BLaER1 (cell line): ENCODE measurements around the gene NHLRC4.

Experiments used
- H3K27ac ChIP-seq: shearing (Covaris generic); formaldehyde crosslinking; 2 replicates; pipeline ENCODE4 v1.8.1; 2022
- H3K27me3 ChIP-seq: shearing (Covaris generic); formaldehyde crosslinking; 2 replicates; pipeline ENCODE4 v1.8.1; 2022
- H3K36me3 ChIP-seq: shearing (Covaris generic); formaldehyde crosslinking; 2 replicates; pipeline ENCODE4 v1.8.1; 2022
- H3K4me1 ChIP-seq: shearing (Covaris generic); formaldehyde crosslinking; 2 replicates; pipeline ENCODE4 v1.8.1; 2022
- H3K4me2 ChIP-seq: shearing (Covaris generic); formaldehyde crosslinking; 2 replicates; pipeline ENCODE4 v1.8.1; 2022
- H3K4me3 ChIP-seq: shearing (Covaris generic); formaldehyde crosslinking; 2 replicates; pipeline ENCODE4 v1.8.1; 2022
- H3K9ac ChIP-seq: shearing (Covaris generic); formaldehyde crosslinking; 2 replicates; pipeline ENCODE4 v1.8.1; 2022
- H3K9me3 ChIP-seq: shearing (Covaris generic); formaldehyde crosslinking; 2 replicates; pipeline ENCODE4 v1.8.1; 2022
- H4K20me1 ChIP-seq: shearing (Covaris generic); formaldehyde crosslinking; 2 replicates; pipeline ENCODE4 v1.8.1; 2022
- Cebpa-rat ChIP-seq: shearing (Covaris generic); IDR thresholded peaks from 2 replicates; pipeline ENCODE4 v1.8.1; 2022

NHLRC4 gene

DNA sequence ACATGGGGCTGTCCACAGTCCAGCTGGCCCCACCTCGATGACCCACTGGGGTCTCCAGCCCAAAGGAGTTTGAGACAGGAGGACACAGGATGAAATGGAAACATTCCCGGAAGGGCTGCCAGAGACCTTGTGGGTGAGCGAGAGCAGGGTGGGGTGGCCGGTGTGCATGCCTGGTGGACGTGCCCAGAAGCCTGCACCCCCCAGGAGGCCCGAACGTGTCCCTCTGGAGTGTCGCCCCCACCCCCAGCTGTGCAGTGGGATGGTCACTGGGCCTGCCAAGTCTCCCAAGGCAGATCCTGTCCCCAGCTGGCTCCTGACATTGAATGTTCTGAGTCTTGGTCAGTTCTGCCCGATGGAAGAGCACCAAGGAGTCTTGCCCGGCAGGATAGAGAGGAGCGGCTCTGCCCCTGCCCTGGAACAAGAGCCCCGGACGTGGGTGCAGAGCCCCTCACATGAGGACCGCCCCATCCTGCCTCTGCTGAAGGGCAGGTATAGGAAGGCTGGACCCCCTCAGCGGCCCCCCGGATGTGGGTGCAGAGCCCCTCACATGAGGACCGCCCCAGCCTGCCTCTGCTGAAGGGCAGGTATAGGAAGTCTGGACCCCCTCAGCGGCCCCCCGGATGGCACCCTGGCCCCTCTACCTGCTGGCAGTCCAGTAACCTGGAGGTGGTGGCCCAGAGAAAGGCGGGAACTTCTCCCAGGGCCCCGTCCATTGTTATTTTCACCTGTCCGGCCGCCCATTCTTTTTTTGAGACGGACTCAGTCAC lies 42.3 kb upstream of the NHLRC4 start:
- no peak for TF ChIP-seq Cebpa-rat
- Histone ChIP-seq H3K9me3 (no peaks in the 10 kb centered on the region), H4K20me1 (peaks cover 73% of the 10 kb centered on the region), H3K9ac (no peak overlapping the region), H3K4me2 (peak overlapping the region; percentile 97; the same call in 1 of the 2 replicates), H3K4me3 (no peak overlapping the region), H3K27me3 (no peaks in the 10 kb centered on the region), H3K36me3 (peaks cover 48% of the 10 kb centered on the region), H3K27ac (peak overlapping the region; percentile 42), H3K4me1 (peaks cover 78% of the 10 kb centered on the region)

- H3K27me3 ChIP-seq = no peaks in the 10 kb centered on the region
- H4K20me1 ChIP-seq = peaks cover 73% of the 10 kb centered on the region
- H3K9ac ChIP-seq = peak overlapping the region; percentile 92
- H3K4me1 ChIP-seq = peaks cover 78% of the 10 kb centered on the region
- no peak overlapping the region for H3K4me3 ChIP-seq
- H3K4me2 ChIP-seq = peak overlapping the region; percentile 97
- H3K27ac ChIP-seq = peak overlapping the region; percentile 95
- no peak for TF ChIP-seq Cebpa-rat
- H3K9me3 ChIP-seq = no peaks in the 10 kb centered on the region
- H3K36me3 ChIP-seq = peaks cover 53% of the 10 kb centered on the region
These were observed 41.7 kb upstream of the NHLRC4 start for GRCh38 chr16:525123-525519.

DNA sequence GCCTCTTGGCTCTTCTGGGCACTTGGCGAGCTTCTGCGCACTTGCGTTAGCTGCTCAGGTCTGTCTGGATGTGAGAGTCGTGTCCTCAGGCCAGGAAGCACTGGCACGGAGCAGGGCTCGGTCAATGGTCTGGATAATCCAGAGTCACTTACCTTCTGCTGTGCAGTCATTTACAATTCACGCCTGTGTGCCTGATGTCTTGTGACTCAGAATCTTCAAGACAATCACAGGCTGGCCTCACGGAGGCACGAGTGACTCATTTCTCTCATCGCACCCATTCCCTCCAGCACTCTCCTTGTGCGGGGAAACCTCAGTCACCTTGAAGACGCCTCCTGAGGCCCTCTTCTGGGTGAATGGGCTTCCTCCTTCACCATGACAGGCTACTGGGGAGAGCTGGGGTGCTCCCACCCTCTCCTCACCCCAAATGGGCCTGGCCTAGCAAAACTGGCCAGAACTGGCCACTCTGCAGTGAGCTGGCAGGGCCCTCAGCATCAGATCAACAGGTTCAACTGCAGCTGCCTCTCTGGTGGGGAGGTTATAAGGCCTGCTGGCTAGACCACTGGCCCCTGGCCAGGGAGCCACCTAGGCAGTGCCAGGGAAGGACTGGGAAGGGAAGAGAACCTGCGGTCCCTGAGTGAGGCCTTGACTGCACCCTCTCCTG lies 41.2 kb upstream of the NHLRC4 start:
- Histone ChIP-seq H3K27ac (peak overlapping the region; percentile 95), H4K20me1 (peaks cover 73% of the 10 kb centered on the region), H3K4me3 (peak overlapping the region; percentile 96), H3K9ac (peak overlapping the region; percentile 92), H3K4me1 (peaks cover 78% of the 10 kb centered on the region), H3K36me3 (peaks cover 53% of the 10 kb centered on the region), H3K9me3 (no peaks in the 10 kb centered on the region), H3K27me3 (no peaks in the 10 kb centered on the region), H3K4me2 (peak overlapping the region; percentile 97)
- TF ChIP-seq Cebpa-rat = no peak

- Histone ChIP-seq H4K20me1 (peaks cover 73% of the 10 kb centered on the region), H3K4me2 (peak overlapping the region; percentile 97), H3K36me3 (peaks cover 53% of the 10 kb centered on the region), H3K27me3 (no peaks in the 10 kb centered on the region), H3K4me1 (peaks cover 75% of the 10 kb centered on the region), H3K27ac (peak overlapping the region; percentile 95), H3K9me3 (no peaks in the 10 kb centered on the region), H3K9ac (peak overlapping the region; percentile 92), H3K4me3 (peak overlapping the region; percentile 96)
- TF ChIP-seq Cebpa-rat = no peak
These were observed 40.4 kb upstream of the NHLRC4 start for GRCh38 chr16:526181-527014.

DNA sequence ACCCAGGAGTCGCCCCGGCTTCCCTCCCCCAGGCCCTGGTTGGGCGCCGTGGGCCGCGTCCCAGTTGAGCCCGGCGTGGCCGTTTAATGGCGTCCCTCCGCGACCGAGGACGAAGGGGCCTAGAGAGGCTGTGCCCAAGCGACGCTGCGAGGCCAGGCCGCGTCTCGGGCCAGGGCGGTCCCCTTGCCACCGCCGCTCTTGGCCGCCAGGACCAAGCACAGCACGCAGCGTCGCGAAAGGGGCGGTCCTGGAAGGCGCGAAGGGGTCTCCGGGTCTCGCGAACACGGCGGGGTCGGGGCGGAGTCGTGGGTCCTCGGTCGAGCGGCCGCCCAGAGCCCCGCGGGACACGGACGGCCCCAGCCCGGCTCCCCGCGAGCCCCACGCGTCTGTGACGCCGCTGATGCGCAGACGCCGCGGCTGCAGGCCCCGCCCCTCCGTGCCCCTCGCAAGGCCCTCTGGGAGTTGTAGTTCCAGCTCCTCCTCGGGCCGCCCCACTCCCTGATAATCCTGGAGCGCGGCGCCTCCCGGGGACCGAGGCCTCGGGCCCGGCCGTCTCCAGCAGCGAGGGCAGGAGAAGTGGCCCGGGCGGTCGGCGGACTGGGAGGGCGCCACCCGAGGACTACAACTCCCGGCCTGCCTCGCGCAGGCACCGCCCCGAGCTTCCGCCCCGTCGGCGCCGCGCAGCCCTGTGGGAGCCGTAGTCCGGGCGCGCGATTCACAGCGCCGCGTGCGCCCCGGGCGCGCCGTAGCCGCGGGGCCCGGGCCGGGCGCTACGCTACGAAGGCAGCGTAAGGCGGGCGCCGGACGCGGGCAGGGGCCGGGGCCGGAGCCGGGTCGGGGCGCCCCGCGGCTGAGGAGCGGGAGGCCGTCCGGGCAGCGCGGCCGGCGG lies 39.5 kb upstream of the NHLRC4 start, which contains the start of gene CAPN15:
TSS of gene CAPN15 (plus strand) at position 698 of the 889 bp plus-strand sequence. CDS start 19,127 bp downstream, outside the sequence.
- peak within 1 kb of the TSS; percentile 95 for H3K27ac ChIP-seq
- H3K9me3 ChIP-seq = no peaks in the 10 kb centered on the region
- H3K27me3 ChIP-seq = no peaks in the 10 kb centered on the region
- H3K9ac ChIP-seq = peak within 1 kb of the TSS; percentile 92
- peak within 1 kb of the TSS; percentile 97 for H3K4me2 ChIP-seq
- H3K36me3 ChIP-seq = peaks cover 56% of the 10 kb centered on the region
- no peak for TF ChIP-seq Cebpa-rat
- peak within 1 kb of the TSS; percentile 96 for H3K4me3 ChIP-seq
- H3K4me1 ChIP-seq = peaks cover 76% of the 10 kb centered on the region
- H4K20me1 ChIP-seq = peaks cover 77% of the 10 kb centered on the region

DNA sequence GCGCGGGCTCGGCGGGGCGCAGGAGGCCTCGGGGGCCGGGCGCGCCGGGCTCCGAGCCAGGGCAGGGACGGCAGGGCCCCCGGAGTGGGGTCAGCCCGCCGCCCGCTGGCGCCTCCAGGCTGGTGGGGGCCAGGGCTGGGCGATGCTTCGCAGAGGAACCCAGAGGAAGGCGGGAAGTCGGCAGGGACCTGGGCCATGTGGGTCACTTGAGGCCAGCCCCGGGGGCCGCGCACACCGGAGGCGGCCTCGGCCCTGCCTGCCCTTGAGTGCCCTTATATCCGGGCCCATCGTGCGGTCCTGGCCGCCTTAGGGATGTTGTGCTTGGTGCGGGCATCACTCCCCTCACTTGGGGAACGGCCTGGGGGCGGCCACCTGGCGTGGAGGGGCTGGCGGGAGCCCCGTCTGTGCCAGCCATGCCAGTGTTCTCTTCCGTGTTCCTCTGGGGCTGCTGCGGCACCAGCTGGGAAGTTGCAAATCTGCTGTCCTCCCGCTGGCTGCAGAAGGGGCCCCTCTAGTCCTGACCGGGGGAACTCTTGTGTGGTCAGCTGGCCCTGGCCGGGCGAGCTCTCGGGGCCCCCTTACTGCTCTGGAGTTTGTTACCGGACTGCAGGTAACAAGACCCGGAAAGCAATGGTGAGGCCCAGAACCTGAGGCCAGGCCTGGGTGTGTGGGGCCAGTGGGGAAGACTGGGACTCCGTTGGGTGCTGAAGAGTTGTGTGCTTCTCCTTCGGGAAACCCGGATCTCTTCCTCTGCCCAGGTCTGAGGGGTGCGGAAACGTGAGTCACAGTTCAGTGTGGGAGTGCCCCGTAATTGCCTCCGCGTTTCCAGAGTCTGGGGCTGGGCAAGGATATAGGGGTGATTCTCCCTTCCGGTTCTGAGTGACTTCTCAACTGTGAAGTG lies 38.4 kb upstream of the NHLRC4 start:
- peak overlapping the region; percentile 92 for H3K9ac ChIP-seq
- H3K27me3 ChIP-seq = no peaks in the 10 kb centered on the region
- H3K4me1 ChIP-seq = peaks cover 69% of the 10 kb centered on the region
- H3K4me2 ChIP-seq = peak overlapping the region; percentile 97
- H3K9me3 ChIP-seq = no peaks in the 10 kb centered on the region
- peak overlapping the region; percentile 95 for H3K27ac ChIP-seq
- H3K4me3 ChIP-seq = peak overlapping the region; percentile 96
- H3K36me3 ChIP-seq = peaks cover 54% of the 10 kb centered on the region
- TF ChIP-seq Cebpa-rat = no peak
- peaks cover 83% of the 10 kb centered on the region for H4K20me1 ChIP-seq

GRCh38 chr16:529012-529575 lies 37.7 kb upstream of the NHLRC4 start:
- Histone ChIP-seq H3K4me2 (peak overlapping the region; percentile 97), H3K27me3 (no peaks in the 10 kb centered on the region), H3K4me3 (peak overlapping the region; percentile 96), H3K27ac (peak overlapping the region; percentile 95), H3K36me3 (peaks cover 56% of the 10 kb centered on the region), H3K4me1 (peaks cover 69% of the 10 kb centered on the region), H3K9me3 (no peaks in the 10 kb centered on the region), H4K20me1 (peaks cover 87% of the 10 kb centered on the region), H3K9ac (peak overlapping the region; percentile 92)
- no peak for TF ChIP-seq Cebpa-rat
